ENCODE measurements around the gene PRPF40B. TPM values are rescaled to one million over a fixed set of nuclear protein-coding genes. Genes with fewer than 3 reads are reported as not detected.
A peak's percentile ranks its signal among the peaks of the same experiment; 100 is the strongest.

Gene PRPF40B
- total RNA-seq, 1 experiment from 2014 or later = 27.5 TPM

GRCh38 chr12:49578471-49579112 lies 44.8 kb upstream of the PRPF40B start:
- 0 out of 2 replicates have a peak, but pooled peaks cover 10% of the 10 kb centered on the region for H3K36me3 ChIP-seq (ENCODE audit: low read depth)
- H3K9me3 ChIP-seq (ENCODE audit: insufficient read depth, low read depth) = no peaks in the 10 kb centered on the region
- no peak for TF ChIP-seq EZH2 (IDR thresholded peaks at IDR 0.05; ENCODE audit: low read depth)
- TF ChIP-seq CTCF (conservative IDR thresholded peaks at IDR 0.05) = no peak
- 0 out of 2 replicates have a peak, but pooled peaks cover 4% of the 10 kb centered on the region for H3K79me2 ChIP-seq (ENCODE audit: low read depth)
- H3K27ac ChIP-seq = no peak overlapping the region
- POLR2A ChIA-PET (ENCODE audit: unreplicated experiment) = no interaction called here
- H3K27me3 ChIP-seq (ENCODE audit: insufficient read depth, low read depth) = no peaks in the 10 kb centered on the region
- peaks cover 5% of the 10 kb centered on the region; the same call in 1 of the 2 replicates for H3F3A ChIP-seq (ENCODE audit: insufficient read depth, low read depth)
- no peaks in the 10 kb centered on the region for H3K9me2 ChIP-seq (ENCODE audit: insufficient read depth)
- no peak overlapping the region for H3K4me3 ChIP-seq
- H3K4me1 ChIP-seq (replicated peaks; ENCODE audit: insufficient read depth) = no peaks in the 10 kb centered on the region
- no peak overlapping the region for H2AFZ ChIP-seq
- intact Hi-C loops (cut with micrococcal nuclease; ENCODE audit: unreplicated experiment) = no loop called here
- H4K20me1 ChIP-seq (ENCODE audit: insufficient read depth) = peaks cover 8% of the 10 kb centered on the region; the same call in 1 of the 2 replicates
- CTCF ChIA-PET = interaction anchor here (3.4 kb wide), 1 partner anchor 220 kb away, joined by 29 read pairs; no protein-coding TSS in a partner anchor
- H3K4me2 ChIP-seq = no peak overlapping the region
- DNase-seq = no peak
- BruUV-seq (replicated peaks) = no TSS peak

DNA sequence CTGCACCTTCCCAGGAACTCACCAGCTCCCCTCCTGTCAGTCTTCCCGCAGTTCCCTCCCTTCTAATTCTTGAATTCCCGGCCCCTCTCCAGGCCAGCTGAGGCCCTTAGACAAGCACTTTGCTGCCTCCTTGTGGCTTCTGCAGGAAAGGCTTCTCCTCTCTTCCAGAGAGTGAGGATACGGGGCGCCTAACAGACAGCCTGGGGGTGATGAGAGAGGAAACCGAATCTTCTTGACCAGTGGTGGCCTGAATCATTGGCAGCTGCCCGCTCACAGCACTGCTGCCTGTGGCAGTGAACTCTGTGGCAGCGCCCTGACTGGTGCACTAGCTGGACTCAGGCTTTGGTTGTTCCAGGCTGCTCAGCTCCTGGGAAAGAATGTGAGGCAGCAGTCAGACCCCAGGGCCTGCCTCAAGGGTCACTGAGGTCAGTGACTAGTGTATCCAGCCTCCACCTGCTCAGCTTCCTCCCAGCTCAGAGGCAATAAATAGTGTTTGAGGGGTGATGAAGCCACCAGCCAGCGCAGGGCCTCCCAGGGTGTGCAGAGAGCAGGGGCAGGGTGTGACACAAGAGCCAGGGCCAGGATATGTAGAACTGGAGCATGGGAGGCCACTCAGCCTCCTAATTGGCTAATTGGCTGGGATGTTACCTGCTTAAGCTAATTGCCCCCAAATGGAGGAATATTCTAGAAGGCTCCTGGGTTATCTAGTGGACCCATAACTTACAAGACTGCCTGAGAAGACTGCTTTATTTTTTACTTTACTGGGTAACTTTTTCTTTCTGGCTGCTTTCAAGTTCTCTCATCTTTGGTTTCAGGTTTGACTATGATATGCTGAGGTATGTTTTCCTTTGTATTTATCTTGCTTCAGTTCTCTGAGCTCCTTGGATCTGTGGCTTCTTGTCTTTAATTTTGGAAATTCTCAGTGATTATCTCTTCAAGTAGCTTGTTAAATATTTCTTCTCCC lies 42.5 kb upstream of the PRPF40B start:
- no TSS peak for BruUV-seq (replicated peaks)
- intact Hi-C loops (cut with micrococcal nuclease; ENCODE audit: unreplicated experiment) = loop anchor here (1.0 kb wide), 1 partner anchor 223 kb away; no protein-coding TSS in a partner anchor
- Histone ChIP-seq H3K27me3 (ENCODE audit: insufficient read depth, low read depth) (no peaks in the 10 kb centered on the region), H3K4me2 (no peak overlapping the region), H3K36me3 (ENCODE audit: low read depth) (no peaks in the 10 kb centered on the region), H3F3A (ENCODE audit: insufficient read depth, low read depth) (peaks cover 5% of the 10 kb centered on the region; the same call in 1 of the 2 replicates), H3K9me2 (ENCODE audit: insufficient read depth) (no peaks in the 10 kb centered on the region), H3K9me3 (ENCODE audit: insufficient read depth, low read depth) (no peaks in the 10 kb centered on the region), H4K20me1 (ENCODE audit: insufficient read depth) (peaks cover 8% of the 10 kb centered on the region; the same call in 1 of the 2 replicates), H3K27ac (no peak overlapping the region), H3K4me3 (no peak overlapping the region), H3K79me2 (ENCODE audit: low read depth) (0 out of 2 replicates have a peak, but pooled peaks cover 4% of the 10 kb centered on the region), H2AFZ (no peak overlapping the region), H3K4me1 (replicated peaks; ENCODE audit: insufficient read depth) (no peaks in the 10 kb centered on the region)
- TF ChIP-seq CTCF (conservative IDR thresholded peaks at IDR 0.05) = peak; percentile 83
- TF ChIP-seq EZH2 (IDR thresholded peaks at IDR 0.05; ENCODE audit: low read depth) = no peak
- peak; percentile 65 to 66 for DNase-seq
- CTCF ChIA-PET = interaction anchor here (0.6 to 3.4 kb wide), 6 partner anchors 25 to 281 kb away, joined by 3 to 29 read pairs (median 4); no protein-coding TSS in a partner anchor
- POLR2A ChIA-PET (ENCODE audit: unreplicated experiment) = interaction anchor here (0.5 kb wide), 1 partner anchor 263 kb away, joined by 4 read pairs; no protein-coding TSS in a partner anchor

GRCh38 chr12:49582201-49582600 lies 41.2 kb upstream of the PRPF40B start:
- H3K4me2 ChIP-seq = no peak overlapping the region
- H3K27me3 ChIP-seq (ENCODE audit: insufficient read depth, low read depth) = no peaks in the 10 kb centered on the region
- CTCF ChIA-PET = no interaction called here
- no TSS peak for BruUV-seq (replicated peaks)
- DNase-seq = no peak
- no peaks in the 10 kb centered on the region for H3K4me1 ChIP-seq (replicated peaks; ENCODE audit: insufficient read depth)
- no peak overlapping the region for H3K27ac ChIP-seq
- H3K36me3 ChIP-seq (ENCODE audit: low read depth) = no peaks in the 10 kb centered on the region
- TF ChIP-seq CTCF (conservative IDR thresholded peaks at IDR 0.05) (no peak), EZH2 (IDR thresholded peaks at IDR 0.05; ENCODE audit: low read depth) (no peak)
- intact Hi-C loops (cut with micrococcal nuclease; ENCODE audit: unreplicated experiment) = no loop called here
- 0 out of 2 replicates have a peak, but pooled peaks cover 4% of the 10 kb centered on the region for H3K79me2 ChIP-seq (ENCODE audit: low read depth)
- H3K9me3 ChIP-seq (ENCODE audit: insufficient read depth, low read depth) = no peaks in the 10 kb centered on the region
- peaks cover 5% of the 10 kb centered on the region; the same call in 1 of the 2 replicates for H3F3A ChIP-seq (ENCODE audit: insufficient read depth, low read depth)
- H4K20me1 ChIP-seq (ENCODE audit: insufficient read depth) = peaks cover 8% of the 10 kb centered on the region; the same call in 1 of the 2 replicates
- POLR2A ChIA-PET (ENCODE audit: unreplicated experiment) = no interaction called here
- no peaks in the 10 kb centered on the region for H3K9me2 ChIP-seq (ENCODE audit: insufficient read depth)
- H2AFZ ChIP-seq = no peak overlapping the region
- no peak overlapping the region for H3K4me3 ChIP-seq
